SK-N-SH treated with all-trans-retinoic acid at 6 μM for 48 hours (cell line): ENCODE results near the gene GABBR2.
"Not testable (repeated sequence)": the region's sequence is repeated elsewhere in the genome, so short reads cannot be mapped to it uniquely, and the experiment has no call there.

Experiments
- ATAC-seq: fragments of 200-7000 bp; cut with Tn5 transposase; 3 replicates; pipeline ENCODE4 v1.9.1; 2020; ENCODE audit warnings: mild to moderate bottlenecking, moderate library complexity
- ARNTL ChIP-seq: fragments of 450-650 bp; formaldehyde crosslinking; IDR thresholded peaks from 2 replicates; pipeline ENCODE4 v1.5.0; 2020; ENCODE audit warnings: low read depth, mild to moderate bottlenecking, moderate library complexity, borderline replicate concordance
- BACH2 ChIP-seq: fragments of 250-450 bp; sonication (Bioruptor Pico); IDR thresholded peaks from 2 replicates; pipeline ENCODE4 v1.9.0; 2021; ENCODE audit warnings: mild to moderate bottlenecking, borderline replicate concordance
- ESRRG ChIP-seq: fragments of 250-450 bp; sonication (Bioruptor Pico); IDR thresholded peaks from 2 replicates; pipeline ENCODE4 v1.6.1; 2021; ENCODE audit warnings: mild to moderate bottlenecking
- GLIS3 ChIP-seq: fragments of 250-450 bp; sonication (Bioruptor Pico); IDR thresholded peaks from 2 replicates; pipeline ENCODE4 v1.5.0; 2020; ENCODE audit warnings: mild to moderate bottlenecking, moderate library complexity
- ISL1 ChIP-seq: fragments of 250-450 bp; sonication (Bioruptor Pico); IDR thresholded peaks from 2 replicates; pipeline ENCODE4 v2.1.2; 2022; ENCODE audit warnings: mild to moderate bottlenecking, moderate library complexity
- OSR1 ChIP-seq: fragments of 250-450 bp; sonication (Bioruptor Pico); IDR thresholded peaks from 2 replicates; pipeline ENCODE4 v1.8.0; 2022; ENCODE audit warnings: moderate library complexity, mild to moderate bottlenecking, inconsistent platforms
- PPARA ChIP-seq: fragments of 250-450 bp; sonication (Bioruptor Pico); IDR thresholded peaks from 2 replicates; pipeline ENCODE4 v1.5.0; 2020; ENCODE audit warnings: mild to moderate bottlenecking, borderline replicate concordance
- RARB ChIP-seq: fragments of 250-450 bp; sonication (Bioruptor Pico); IDR thresholded peaks from 2 replicates; pipeline ENCODE4 v1.8.0; 2021; ENCODE audit warnings: mild to moderate bottlenecking, moderate library complexity
- SNAI2 ChIP-seq: fragments of 250-450 bp; sonication (Bioruptor Pico); IDR thresholded peaks from 2 replicates; pipeline ENCODE4 v1.5.0; 2020; ENCODE audit warnings: mild to moderate bottlenecking, moderate library complexity
- TCF4 ChIP-seq: fragments of 250-450 bp; sonication (Bioruptor Pico); IDR thresholded peaks from 2 replicates; pipeline ENCODE4 v1.8.0; 2021; ENCODE audit warnings: mild to moderate bottlenecking, moderate library complexity, borderline replicate concordance
- TOX ChIP-seq: fragments of 250-450 bp; sonication (Bioruptor Pico); IDR thresholded peaks from 2 replicates; pipeline ENCODE4 v1.8.0; 2021; ENCODE audit warnings: mild to moderate bottlenecking, moderate library complexity, borderline replicate concordance
- ZC3H10 ChIP-seq: fragments of 250-450 bp; sonication (Bioruptor Pico); IDR thresholded peaks from 2 replicates; pipeline ENCODE4 v1.5.1; 2021; ENCODE audit warnings: mild to moderate bottlenecking, moderate library complexity
- ZFP3 ChIP-seq: fragments of 250-450 bp; sonication (Bioruptor Pico); IDR thresholded peaks from 2 replicates; pipeline ENCODE4 v1.5.0; 2020; ENCODE audit warnings: mild to moderate bottlenecking, moderate library complexity
- ZFP30 ChIP-seq: fragments of 450-650 bp; formaldehyde crosslinking; IDR thresholded peaks from 2 replicates; pipeline ENCODE4 v1.5.0; 2022; ENCODE audit warnings: mild to moderate bottlenecking, moderate library complexity
- ZNF565 ChIP-seq: fragments of 450-650 bp; formaldehyde crosslinking; conservative IDR thresholded peaks from 2 replicates; pipeline ENCODE4 v1.5.0; 2020; ENCODE audit warnings: low read depth, mild to moderate bottlenecking, moderate library complexity
- ZNF70 ChIP-seq: fragments of 450-650 bp; formaldehyde crosslinking; IDR thresholded peaks from 2 replicates; pipeline ENCODE4 v1.5.0; 2020; ENCODE audit warnings: mild to moderate bottlenecking, moderate library complexity
- ZNF8 ChIP-seq: fragments of 450-650 bp; formaldehyde crosslinking; IDR thresholded peaks from 2 replicates; pipeline ENCODE4 v1.5.0; 2020; ENCODE audit warnings: mild to moderate bottlenecking, moderate library complexity
- TF ChIP-seq, protein P1 (sequence below): fragments of 250-450 bp; sonication (Bioruptor Pico); IDR thresholded peaks from 2 replicates; pipeline ENCODE4 v1.8.0; 2021; ENCODE audit warnings: low read depth, mild to moderate bottlenecking, moderate library complexity, borderline replicate concordance
- TF ChIP-seq, protein P2 (sequence below): fragments of 250-450 bp; sonication (Bioruptor Pico); IDR thresholded peaks from 2 replicates; pipeline ENCODE4 v1.5.1; 2020; ENCODE audit warnings: low read depth, mild to moderate bottlenecking, moderate library complexity
- TF ChIP-seq, protein P3 (sequence below): fragments of 250-450 bp; sonication (Bioruptor Pico); IDR thresholded peaks from 2 replicates; pipeline ENCODE4 v1.5.1; 2021; ENCODE audit warnings: mild to moderate bottlenecking, moderate library complexity

The GABBR2 gene

DNA sequence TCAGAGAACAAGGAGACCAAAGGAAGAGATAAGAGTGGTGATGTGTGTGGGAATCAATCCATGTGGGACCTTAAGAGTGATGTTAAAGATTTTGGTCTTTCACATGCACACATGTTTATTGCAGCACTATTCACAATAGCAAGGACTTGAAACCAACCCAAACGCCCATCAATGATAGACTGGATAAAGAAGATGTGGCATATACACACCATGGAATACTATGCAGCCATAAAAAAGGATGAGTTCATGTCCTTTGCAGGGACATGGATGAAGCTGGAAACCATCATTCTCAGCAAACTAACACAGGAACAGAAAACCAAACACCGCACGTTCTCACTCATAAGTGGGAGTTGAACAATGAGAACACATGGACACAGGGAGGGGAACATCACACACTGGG is 53.3 kb downstream of the GABBR2 start:
- ATAC-seq, result not testable (repeated sequence)

DNA sequence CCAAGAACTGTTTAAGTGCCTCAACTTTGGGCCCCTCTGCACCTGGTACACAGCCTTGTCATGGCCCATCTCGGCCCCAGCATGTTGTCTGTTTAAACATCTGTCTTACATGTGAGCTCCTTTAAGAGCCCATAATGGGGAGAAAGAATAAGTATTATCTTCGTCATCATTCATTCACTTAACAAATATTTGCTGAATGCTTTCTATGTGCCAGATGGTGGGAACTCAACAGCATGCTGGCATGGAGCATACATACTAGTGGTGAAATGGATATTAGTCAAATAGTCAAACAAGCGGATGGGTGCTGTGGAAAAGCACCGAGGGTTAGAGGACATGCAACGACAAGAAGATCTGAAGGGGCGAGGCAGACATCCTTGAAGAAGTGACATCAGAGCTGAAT is 54.5 kb downstream of the GABBR2 start:
- no peak for ATAC-seq
- TF ChIP-seq TOX (CRISPR knock-in tag) (no peak), ZFP3 (CRISPR knock-in tag) (no peak), ZC3H10 (no peak), ZFP30 (CRISPR knock-in tag) (no peak)
- TF ChIP-seq, protein P1, sequence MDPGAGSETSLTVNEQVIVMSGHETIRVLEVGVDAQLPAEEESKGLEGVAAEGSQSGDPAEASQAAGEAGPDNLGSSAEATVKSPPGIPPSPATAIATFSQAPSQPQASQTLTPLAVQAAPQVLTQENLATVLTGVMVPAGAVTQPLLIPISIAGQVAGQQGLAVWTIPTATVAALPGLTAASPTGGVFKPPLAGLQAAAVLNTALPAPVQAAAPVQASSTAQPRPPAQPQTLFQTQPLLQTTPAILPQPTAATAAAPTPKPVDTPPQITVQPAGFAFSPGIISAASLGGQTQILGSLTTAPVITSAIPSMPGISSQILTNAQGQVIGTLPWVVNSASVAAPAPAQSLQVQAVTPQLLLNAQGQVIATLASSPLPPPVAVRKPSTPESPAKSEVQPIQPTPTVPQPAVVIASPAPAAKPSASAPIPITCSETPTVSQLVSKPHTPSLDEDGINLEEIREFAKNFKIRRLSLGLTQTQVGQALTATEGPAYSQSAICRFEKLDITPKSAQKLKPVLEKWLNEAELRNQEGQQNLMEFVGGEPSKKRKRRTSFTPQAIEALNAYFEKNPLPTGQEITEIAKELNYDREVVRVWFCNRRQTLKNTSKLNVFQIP (CRISPR knock-in tag), result no peak
- TF ChIP-seq, protein P2, sequence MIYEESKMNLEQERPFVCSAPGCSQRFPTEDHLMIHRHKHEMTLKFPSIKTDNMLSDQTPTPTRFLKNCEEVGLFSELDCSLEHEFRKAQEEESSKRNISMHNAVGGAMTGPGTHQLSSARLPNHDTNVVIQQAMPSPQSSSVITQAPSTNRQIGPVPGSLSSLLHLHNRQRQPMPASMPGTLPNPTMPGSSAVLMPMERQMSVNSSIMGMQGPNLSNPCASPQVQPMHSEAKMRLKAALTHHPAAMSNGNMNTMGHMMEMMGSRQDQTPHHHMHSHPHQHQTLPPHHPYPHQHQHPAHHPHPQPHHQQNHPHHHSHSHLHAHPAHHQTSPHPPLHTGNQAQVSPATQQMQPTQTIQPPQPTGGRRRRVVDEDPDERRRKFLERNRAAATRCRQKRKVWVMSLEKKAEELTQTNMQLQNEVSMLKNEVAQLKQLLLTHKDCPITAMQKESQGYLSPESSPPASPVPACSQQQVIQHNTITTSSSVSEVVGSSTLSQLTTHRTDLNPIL (CRISPR knock-in tag), result no peak
- TF ChIP-seq, all 23 proteins: peak for 0

DNA sequence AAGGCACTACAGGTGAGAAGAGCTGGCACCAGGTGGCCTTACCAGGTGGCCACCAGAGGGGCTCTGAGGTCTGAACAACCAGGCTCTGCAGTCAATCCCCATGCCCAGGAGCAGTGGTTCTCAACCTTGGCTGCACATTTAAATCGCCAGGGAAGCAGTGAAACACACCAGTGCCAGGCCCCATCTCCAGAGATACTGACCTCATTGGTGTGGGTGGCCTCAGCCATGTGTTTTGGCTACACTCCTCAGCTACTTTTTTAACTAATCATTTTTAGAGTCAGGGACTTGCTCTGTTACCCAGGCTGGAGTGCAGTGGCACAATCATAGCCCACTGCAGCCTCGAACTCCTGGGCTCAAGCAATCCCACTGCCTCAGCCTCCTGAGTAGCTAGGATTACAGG is 56.0 kb downstream of the GABBR2 start:
- ATAC-seq, result no peak
- TF ChIP-seq SNAI2 (CRISPR knock-in tag) (no peak), ESRRG (CRISPR knock-in tag) (no peak), ZC3H10 (no peak), ZNF8 (CRISPR knock-in tag) (no peak), BACH2 (CRISPR knock-in tag) (no peak), ZNF70 (CRISPR knock-in tag) (no peak), ZFP3 (CRISPR knock-in tag) (no peak), TCF4 (CRISPR knock-in tag) (no peak), RARB (CRISPR knock-in tag) (no peak), TOX (CRISPR knock-in tag) (no peak), ZFP30 (CRISPR knock-in tag) (no peak), PPARA (CRISPR knock-in tag) (no peak), ZNF565 (CRISPR knock-in tag) (no peak), GLIS3 (no peak)
- TF ChIP-seq, protein P1 (CRISPR knock-in tag), result no peak
- TF ChIP-seq, protein P2 (CRISPR knock-in tag), result no peak
- TF ChIP-seq, protein P3, sequence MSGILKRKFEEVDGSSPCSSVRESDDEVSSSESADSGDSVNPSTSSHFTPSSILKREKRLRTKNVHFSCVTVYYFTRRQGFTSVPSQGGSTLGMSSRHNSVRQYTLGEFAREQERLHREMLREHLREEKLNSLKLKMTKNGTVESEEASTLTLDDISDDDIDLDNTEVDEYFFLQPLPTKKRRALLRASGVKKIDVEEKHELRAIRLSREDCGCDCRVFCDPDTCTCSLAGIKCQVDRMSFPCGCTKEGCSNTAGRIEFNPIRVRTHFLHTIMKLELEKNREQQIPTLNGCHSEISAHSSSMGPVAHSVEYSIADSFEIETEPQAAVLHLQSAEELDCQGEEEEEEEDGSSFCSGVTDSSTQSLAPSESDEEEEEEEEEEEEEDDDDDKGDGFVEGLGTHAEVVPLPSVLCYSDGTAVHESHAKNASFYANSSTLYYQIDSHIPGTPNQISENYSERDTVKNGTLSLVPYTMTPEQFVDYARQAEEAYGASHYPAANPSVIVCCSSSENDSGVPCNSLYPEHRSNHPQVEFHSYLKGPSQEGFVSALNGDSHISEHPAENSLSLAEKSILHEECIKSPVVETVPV (CRISPR knock-in tag), result no peak

DNA sequence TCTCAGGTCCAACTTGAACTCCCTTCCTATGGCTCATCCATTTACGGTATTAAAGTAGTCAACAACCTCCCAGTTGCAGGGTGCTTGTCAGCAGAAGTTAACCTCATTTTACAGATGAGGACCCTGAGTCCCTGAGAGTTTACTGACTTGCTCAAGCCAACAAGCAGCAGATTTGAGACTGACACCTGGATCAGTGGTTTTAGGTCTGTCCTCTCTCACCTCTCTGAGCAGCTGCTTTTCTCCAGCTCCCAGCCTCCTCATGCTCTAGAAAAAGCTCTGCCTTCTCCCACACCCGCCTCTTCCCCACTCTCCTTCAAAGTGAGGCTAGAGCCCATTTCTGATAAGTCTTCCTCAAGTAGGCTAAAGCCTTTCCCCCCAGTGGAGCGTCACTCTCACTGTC is 56.4 kb downstream of the GABBR2 start:
- ATAC-seq, result no peak

DNA sequence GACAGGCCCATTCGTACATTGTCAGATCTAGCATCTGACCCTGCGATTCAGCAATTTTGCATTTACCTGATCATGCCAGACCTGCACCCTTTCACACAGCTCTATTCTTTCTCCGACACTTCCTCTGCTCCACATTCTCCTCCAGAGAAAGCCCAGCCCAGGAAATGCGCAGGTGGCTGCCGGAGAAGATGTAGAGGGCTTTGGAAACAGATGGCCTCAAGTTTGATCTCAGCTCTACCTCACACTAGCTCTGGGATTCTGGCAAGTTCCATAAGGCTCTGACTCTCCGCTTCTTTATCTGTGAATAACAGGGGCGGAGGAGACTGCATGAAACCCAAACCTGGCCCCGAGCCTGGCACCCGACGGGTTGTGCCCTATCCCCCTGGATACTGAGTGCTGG is 61.5 kb downstream of the GABBR2 start:
- no peak for TF ChIP-seq ZFP3 (CRISPR knock-in tag)
- no peak for TF ChIP-seq ZC3H10
- no peak for TF ChIP-seq RARB (CRISPR knock-in tag)
- no peak for TF ChIP-seq OSR1 (CRISPR knock-in tag)
- no peak for TF ChIP-seq SNAI2 (CRISPR knock-in tag)
- TF ChIP-seq, protein P2 (CRISPR knock-in tag), result no peak
- TF ChIP-seq, protein P3 (CRISPR knock-in tag), result no peak
- TF ChIP-seq TOX (CRISPR knock-in tag), result no peak
- TF ChIP-seq TCF4 (CRISPR knock-in tag), result no peak
- TF ChIP-seq BACH2 (CRISPR knock-in tag), result no peak
- TF ChIP-seq ISL1 (CRISPR knock-in tag), result no peak
- TF ChIP-seq ESRRG (CRISPR knock-in tag), result no peak
- no peak for TF ChIP-seq PPARA (CRISPR knock-in tag)
- no peak for TF ChIP-seq ARNTL (CRISPR knock-in tag)
- TF ChIP-seq, protein P1 (CRISPR knock-in tag), result no peak
- no peak for ATAC-seq

More for the DNA sequence above, 56.4 kb downstream of the GABBR2 start:
- TF ChIP-seq ARNTL (CRISPR knock-in tag) (no peak), GLIS3 (no peak), OSR1 (CRISPR knock-in tag) (no peak)
